22Rv1 (cell line): ENCODE results near the gene PHYKPL.
A peak's percentile ranks its signal among the peaks of the same experiment; 100 is the strongest.

ENCODE experiments used
- H3K27ac ChIP-seq: fragments of 450-650 bp; 2 replicates; pipeline ENCODE4 v1.5.1; 2017
- ZFX ChIP-seq: fragments of 450-650 bp; IDR thresholded peaks from 2 replicates; pipeline ENCODE4 v1.6.1; 2017; ENCODE audit warnings: antibody characterized with exemption, borderline replicate concordance
- TF ChIP-seq, protein P1 (sequence below): fragments of 450-650 bp; IDR thresholded peaks from 2 replicates; pipeline ENCODE4 v1.5.1; 2017; ENCODE audit warnings: mild to moderate bottlenecking

Gene PHYKPL

DNA sequence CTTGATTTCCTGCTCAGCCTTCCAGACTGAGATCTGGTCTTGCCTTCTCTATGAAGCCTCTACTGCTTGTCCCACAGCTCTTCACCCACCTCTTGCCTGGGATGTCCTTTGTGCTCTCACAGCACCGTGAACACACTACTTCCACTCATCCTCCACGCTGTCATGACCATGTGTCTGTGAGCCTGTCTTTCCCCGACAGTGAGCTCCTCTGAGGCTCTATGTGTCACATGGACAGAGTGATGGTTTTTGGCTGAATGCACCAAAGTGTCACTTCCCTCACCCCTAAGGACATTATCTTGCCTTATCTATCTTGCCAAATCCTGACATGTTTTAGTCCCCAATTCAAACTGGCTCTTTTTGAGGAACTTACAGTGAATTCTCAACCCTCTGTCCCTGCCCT is 11.3 kb downstream of the PHYKPL start:
- 0 out of 2 replicates have a peak overlapping the region, but pooled peaks have one; percentile 17 for H3K27ac ChIP-seq
- TF ChIP-seq, protein P1, sequence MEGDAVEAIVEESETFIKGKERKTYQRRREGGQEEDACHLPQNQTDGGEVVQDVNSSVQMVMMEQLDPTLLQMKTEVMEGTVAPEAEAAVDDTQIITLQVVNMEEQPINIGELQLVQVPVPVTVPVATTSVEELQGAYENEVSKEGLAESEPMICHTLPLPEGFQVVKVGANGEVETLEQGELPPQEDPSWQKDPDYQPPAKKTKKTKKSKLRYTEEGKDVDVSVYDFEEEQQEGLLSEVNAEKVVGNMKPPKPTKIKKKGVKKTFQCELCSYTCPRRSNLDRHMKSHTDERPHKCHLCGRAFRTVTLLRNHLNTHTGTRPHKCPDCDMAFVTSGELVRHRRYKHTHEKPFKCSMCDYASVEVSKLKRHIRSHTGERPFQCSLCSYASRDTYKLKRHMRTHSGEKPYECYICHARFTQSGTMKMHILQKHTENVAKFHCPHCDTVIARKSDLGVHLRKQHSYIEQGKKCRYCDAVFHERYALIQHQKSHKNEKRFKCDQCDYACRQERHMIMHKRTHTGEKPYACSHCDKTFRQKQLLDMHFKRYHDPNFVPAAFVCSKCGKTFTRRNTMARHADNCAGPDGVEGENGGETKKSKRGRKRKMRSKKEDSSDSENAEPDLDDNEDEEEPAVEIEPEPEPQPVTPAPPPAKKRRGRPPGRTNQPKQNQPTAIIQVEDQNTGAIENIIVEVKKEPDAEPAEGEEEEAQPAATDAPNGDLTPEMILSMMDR = no peak
- TF ChIP-seq ZFX = no peak

DNA sequence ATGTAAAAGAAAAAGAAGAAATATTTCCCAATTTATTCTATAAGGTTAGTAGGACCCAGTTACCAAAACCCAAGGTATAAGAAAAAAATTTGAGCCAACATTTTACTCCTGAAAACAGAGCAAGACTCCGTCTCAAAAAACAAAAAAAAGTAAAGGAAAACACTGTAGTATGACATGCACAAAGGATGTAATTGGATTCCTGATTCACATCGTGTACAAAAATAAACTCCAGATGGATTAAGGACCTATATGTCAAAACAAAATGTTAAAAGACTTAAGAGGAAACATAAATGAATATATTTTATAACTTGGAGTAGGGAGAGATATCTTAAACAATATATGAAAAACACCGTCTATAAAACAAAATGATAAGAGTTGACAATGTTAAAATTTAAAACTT is 13.8 kb downstream of the PHYKPL start:
- no peak overlapping the region for H3K27ac ChIP-seq
- TF ChIP-seq, protein P1 = no peak
- TF ChIP-seq ZFX = no peak

DNA sequence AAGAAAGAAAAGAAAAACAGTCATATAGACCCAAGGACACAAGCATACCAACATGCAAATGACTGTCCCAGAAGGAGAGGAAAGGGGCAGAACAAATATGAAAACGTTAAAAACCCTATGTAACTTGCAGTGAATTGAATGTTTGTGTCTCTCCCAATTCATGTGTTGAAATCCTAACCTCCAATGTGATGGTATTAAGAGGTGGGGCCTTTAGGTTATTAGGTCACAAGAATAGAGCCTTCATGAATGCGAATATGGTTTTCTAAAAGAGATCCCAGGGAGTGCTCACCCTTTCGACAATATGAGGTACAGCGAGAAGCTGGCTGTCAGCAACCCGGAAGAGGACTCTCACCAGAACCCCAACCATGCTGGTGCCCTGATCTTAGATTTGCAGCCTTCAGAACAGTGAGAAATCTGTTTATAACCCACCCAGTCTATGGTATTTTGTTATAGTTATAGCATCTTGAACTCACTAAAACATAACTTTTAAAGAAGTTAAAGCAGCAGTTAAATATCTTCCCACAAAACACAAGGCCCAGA is 14.3 kb downstream of the PHYKPL start:
- TF ChIP-seq ZFX = no peak
- TF ChIP-seq, protein P1 = no peak
- H3K27ac ChIP-seq = no peak overlapping the region

DNA sequence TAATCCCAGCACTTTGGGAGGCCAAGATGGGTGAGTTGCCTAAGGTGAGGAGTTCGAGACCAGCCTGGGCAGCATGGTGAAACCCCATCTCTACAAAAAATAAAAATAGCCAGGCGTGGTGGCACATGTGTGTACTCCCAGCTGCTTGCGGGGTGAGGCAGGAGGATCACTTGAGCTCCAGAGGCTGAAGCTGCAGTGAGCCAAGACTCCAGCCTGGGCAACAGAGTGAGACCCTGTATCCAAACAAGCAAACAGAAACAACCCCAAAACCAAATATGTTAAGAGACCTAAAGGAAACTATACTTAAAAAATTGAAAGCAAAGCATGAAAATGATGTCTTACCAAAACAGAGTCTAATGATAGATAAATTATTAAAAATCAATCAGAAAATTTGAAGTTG is 15.8 kb downstream of the PHYKPL start:
- TF ChIP-seq, protein P1 = no peak
- TF ChIP-seq ZFX = no peak
- H3K27ac ChIP-seq = no peak overlapping the region

DNA sequence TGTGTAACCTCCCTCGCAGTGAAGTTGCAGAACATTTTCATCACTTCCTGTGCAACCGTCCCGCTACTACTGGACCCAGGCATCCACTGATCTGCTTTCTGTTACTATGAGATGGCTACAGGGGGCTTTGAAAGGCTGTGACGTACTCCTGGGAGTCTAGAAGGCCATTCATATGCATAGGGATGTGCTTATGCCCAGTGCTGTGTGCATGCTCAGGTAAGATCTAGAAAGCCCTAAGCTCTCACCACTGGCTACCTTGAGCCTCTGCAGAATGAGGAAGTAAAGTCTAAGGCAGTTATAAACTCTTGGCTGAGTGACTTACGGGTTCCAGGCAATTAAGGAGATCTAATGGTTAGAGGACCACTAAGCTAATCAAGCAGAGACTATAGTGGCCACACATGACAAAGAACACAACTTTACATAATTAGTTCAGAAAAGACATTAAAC is 16.5 kb downstream of the PHYKPL start:
- TF ChIP-seq, protein P1 = no peak
- no peak for TF ChIP-seq ZFX
- no peak overlapping the region for H3K27ac ChIP-seq

DNA sequence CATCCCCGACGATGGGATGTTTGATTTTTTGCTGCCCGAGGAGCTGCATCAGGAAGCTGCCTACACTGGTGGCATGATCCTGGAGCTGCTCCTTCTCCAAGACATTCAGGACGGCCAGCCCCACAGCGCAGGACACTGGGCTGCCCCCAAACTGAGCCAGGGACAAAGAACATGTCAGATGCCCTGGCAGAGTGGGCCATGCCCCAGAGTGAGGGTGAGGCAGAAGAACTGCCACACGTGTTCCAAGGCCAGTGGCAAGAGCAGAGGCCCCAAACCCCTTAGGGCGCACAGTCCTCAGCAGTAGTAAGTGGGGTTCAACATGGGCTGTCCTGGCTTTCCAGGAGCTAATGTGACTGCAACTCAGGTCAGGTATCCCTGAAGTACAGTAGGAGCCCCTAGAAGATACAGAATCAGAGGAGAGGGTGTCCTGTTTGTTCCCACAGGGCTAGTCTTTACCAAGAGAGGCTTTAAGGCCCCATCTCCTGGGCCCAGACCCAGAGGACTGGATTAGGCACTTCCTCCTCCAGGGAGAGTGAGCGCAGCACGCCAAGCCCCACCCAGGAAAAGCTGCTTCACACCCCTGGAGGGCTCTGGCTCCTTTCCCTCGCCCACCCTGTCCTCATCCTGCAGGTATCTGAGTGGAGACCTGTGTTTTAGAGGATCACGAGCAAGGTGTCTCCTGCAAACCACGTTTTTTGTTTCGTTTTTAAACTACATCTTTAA is 17.2 kb downstream of the PHYKPL start:
- 0 out of 2 replicates have a peak overlapping the region, but pooled peaks have one; percentile 10 for H3K27ac ChIP-seq
- no peak for TF ChIP-seq ZFX
- TF ChIP-seq, protein P1 = no peak

DNA sequence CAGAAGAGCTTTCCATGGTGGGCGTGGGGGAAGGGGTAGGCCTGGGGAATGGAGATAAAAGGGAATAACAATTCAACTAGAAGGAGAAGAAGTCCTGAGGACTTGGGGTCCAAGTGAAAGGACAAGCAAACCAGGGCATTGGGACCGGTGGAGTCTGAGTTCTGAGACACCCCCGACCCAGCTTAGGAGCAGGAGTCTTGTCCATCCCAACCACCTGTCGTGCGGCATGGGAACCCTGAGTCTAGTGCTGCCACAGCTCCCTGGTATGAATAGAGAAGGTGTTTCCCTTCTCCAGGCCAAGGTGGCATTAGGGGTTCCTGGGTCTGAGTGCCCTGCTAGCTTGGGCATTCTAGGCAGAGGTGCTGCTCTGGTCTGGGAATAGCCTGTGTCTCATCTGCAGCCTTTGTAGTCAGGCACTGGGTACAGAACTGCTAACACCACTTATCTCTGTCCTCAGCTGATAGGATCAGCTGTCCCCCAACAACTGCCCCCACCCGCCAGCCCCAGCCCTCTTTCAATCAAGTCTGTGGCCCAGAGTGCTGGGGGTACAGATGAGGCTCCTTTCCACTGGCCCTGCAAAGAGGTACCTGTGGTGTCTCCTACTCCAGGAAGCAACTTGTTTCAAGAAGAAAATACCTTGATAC is 18.3 kb downstream of the PHYKPL start:
- TF ChIP-seq ZFX = no peak
- TF ChIP-seq, protein P1 = no peak
- H3K27ac ChIP-seq = peak overlapping the region; percentile 53; the same call in 1 of the 2 replicates
